Lower leg skin (tissue), 4 donors: ENCODE measurements around the gene SLC25A51. TPM values are rescaled to one million over a fixed set of nuclear protein-coding genes. Genes with fewer than 3 reads are reported as not detected.

Experiments
- DNase-seq, 2 donors: peaks; one replicate each; pipeline ENCODE4 v3.0.0-alpha.2; 2019; ENCODE audit warnings: low spot score in 2 of 2
- H3K4me3 ChIP-seq: fragments of 200-600 bp; sonication (generic); 2 replicates; pipeline ENCODE4 v1.5.1; 2017; ENCODE audit warnings: mild to moderate bottlenecking, low read depth; ENCODE audit not compliant: poor library complexity, severe bottlenecking
- POLR2A ChIP-seq, 2 donors: fragments of 450-650 bp; IDR thresholded peaks; one replicate each; pipeline ENCODE4 v1.6.1; 2016 to 2017; ENCODE audit warnings: antibody characterized with exemption in 2 of 2, mild to moderate bottlenecking in 1 of 2, moderate library complexity in 1 of 2
- WGBS, 2 donors: methylation state at CpG; one replicate each; pipeline ENCODE4 v1.1.5; 2018; 5-methylcytosine and 5-hydroxymethylcytosine counted together
- intact Hi-C: fragments of 100-400 bp; cut with DNase I; formaldehyde crosslinking; loops from one replicate; pipeline ENCODE4 v1.15.0; 2023; ENCODE audit warnings: low total_unique reads
- total RNA-seq, 4 donors: library from RNA; depleted of rRNA; stranded (reverse); fragments of >200 nt; gene quantifications; one replicate each; pipeline ENCODE4 v1.1.0, GENCODE V29; 2016
- TF ChIP-seq, protein P1 (sequence below), 3 donors: fragments of 450-650 bp; IDR thresholded peaks; one replicate each; pipeline ENCODE4 v1.5.1; 2016; ENCODE audit warnings: antibody characterized with exemption in 3 of 3, mild to moderate bottlenecking in 3 of 3, moderate library complexity in 2 of 3

The SLC25A51 gene
- total RNA-seq, 4 donors from 2014 or later = 13.3 to 24.8 (median 16.9) TPM

GRCh38 chr9:37939575-37940095 is 35.7 kb upstream of the SLC25A51 start:
- WGBS, 2 donors = 92% methylated on average over 6 of the region's 6 CpGs
- no peak overlapping the region for H3K4me3 ChIP-seq
- TF ChIP-seq, protein P1, sequence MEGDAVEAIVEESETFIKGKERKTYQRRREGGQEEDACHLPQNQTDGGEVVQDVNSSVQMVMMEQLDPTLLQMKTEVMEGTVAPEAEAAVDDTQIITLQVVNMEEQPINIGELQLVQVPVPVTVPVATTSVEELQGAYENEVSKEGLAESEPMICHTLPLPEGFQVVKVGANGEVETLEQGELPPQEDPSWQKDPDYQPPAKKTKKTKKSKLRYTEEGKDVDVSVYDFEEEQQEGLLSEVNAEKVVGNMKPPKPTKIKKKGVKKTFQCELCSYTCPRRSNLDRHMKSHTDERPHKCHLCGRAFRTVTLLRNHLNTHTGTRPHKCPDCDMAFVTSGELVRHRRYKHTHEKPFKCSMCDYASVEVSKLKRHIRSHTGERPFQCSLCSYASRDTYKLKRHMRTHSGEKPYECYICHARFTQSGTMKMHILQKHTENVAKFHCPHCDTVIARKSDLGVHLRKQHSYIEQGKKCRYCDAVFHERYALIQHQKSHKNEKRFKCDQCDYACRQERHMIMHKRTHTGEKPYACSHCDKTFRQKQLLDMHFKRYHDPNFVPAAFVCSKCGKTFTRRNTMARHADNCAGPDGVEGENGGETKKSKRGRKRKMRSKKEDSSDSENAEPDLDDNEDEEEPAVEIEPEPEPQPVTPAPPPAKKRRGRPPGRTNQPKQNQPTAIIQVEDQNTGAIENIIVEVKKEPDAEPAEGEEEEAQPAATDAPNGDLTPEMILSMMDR (IDR thresholded peaks at IDR 0.05) = no peak
- TF ChIP-seq POLR2A (IDR thresholded peaks at IDR 0.05) = no peak
- intact Hi-C loops = no loop called here
- DNase-seq = no peak

GRCh38 chr9:37938121-37938891 is 34.4 kb upstream of the SLC25A51 start:
- WGBS, 2 donors = 25 to 48% methylated on average over 22 of the region's 22 CpGs
- TF ChIP-seq, protein P1 (IDR thresholded peaks at IDR 0.05) = no peak
- no peak for TF ChIP-seq POLR2A (IDR thresholded peaks at IDR 0.05)
- no peak for DNase-seq
- intact Hi-C loops = no loop called here
- no peak overlapping the region for H3K4me3 ChIP-seq

DNA sequence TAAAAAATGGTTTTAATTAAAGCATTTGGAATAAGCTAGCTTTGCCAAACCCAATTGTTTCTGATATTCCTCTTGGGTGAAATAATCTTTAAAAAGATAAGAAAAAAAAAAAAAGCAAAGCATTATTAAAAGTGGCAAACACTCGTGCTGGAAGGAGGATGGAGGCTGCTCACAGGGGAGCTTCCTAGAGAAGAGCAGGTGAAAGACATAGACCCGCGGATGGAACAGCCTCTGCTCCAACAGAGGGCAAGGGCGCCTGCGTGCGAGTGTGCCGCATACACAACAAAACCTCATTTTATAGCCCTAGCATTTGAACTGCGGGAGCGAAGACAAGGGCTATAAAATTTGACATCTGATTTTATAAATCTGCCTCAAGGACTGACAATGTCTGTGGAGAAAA is 33.4 kb upstream of the SLC25A51 start:
- DNase-seq = no peak
- H3K4me3 ChIP-seq = no peak overlapping the region
- intact Hi-C loops = no loop called here
- TF ChIP-seq, protein P1 (IDR thresholded peaks at IDR 0.05) = no peak
- no peak for TF ChIP-seq POLR2A (IDR thresholded peaks at IDR 0.05)
- 73 to 82% methylated on average over 9 of the region's 9 CpGs for WGBS, 2 donors

GRCh38 chr9:37936965-37937364 is 33.0 kb upstream of the SLC25A51 start:
- H3K4me3 ChIP-seq = no peak overlapping the region
- TF ChIP-seq POLR2A (IDR thresholded peaks at IDR 0.05) = no peak
- TF ChIP-seq, protein P1 (IDR thresholded peaks at IDR 0.05) = no peak
- 33 to 43% methylated on average over 4 of the region's 4 CpGs for WGBS, 2 donors
- DNase-seq = no peak
- intact Hi-C loops = no loop called here

- no peak overlapping the region for H3K4me3 ChIP-seq
- no peak for DNase-seq
- TF ChIP-seq, protein P1 (IDR thresholded peaks at IDR 0.05) = no peak
- no peak for TF ChIP-seq POLR2A (IDR thresholded peaks at IDR 0.05)
- intact Hi-C loops = no loop called here
- WGBS, 2 donors = 81 to 83% methylated on average over 5 of the region's 5 CpGs
Measured at GRCh38 chr9:37936376-37936775, 32.4 kb upstream of the SLC25A51 start.
